MM.1S (cell line): Measurements from ENCODE around the gene PCDH8.

Source experiments
- DNase-seq: peaks from one replicate; pipeline ENCODE4 v3.0.0-alpha.2; 2015
- H2AFZ ChIP-seq: fragments of 300-600 bp; sonication (generic); 2 replicates; pipeline ENCODE4 v1.6.0; 2016; ENCODE audit warnings: antibody characterized with exemption, low read length
- H3F3A ChIP-seq: fragments of 300-600 bp; sonication (generic); 2 replicates; pipeline ENCODE4 v1.6.1; 2016; ENCODE audit warnings: mild to moderate bottlenecking, antibody characterized with exemption, low read length, moderate library complexity, mixed read lengths; ENCODE audit not compliant: insufficient read depth
- H3K27ac ChIP-seq: fragments of 300-600 bp; sonication (generic); 2 replicates; pipeline ENCODE4 v1.5.1; 2016; ENCODE audit warnings: mild to moderate bottlenecking, low read length
- H3K27me3 ChIP-seq: fragments of 300-600 bp; sonication (generic); replicated peaks from 2 replicates; pipeline ENCODE4 v1.6.0; 2016; ENCODE audit warnings: low read length; ENCODE audit not compliant: insufficient read depth
- H3K36me3 ChIP-seq: fragments of 300-600 bp; sonication (generic); replicated peaks from 2 replicates; pipeline ENCODE4 v1.6.1; 2016; ENCODE audit warnings: mild to moderate bottlenecking, low read length, mixed read lengths; ENCODE audit not compliant: insufficient read depth
- H3K4me1 ChIP-seq: fragments of 300-600 bp; sonication (generic); 2 replicates; pipeline ENCODE4 v1.6.1; 2016; ENCODE audit warnings: low read length, mixed read lengths
- H3K4me2 ChIP-seq: fragments of 300-600 bp; sonication (generic); 2 replicates; pipeline ENCODE4 v1.6.0; 2016; ENCODE audit warnings: low read depth, low read length
- H3K4me3 ChIP-seq: fragments of 300-600 bp; sonication (generic); 2 replicates; pipeline ENCODE4 v1.5.1; 2016; ENCODE audit warnings: low read length, mixed read lengths
- H3K79me2 ChIP-seq: fragments of 300-600 bp; sonication (generic); 2 replicates; pipeline ENCODE4 v1.6.1; 2016; ENCODE audit warnings: mixed run types, low read length, mixed read lengths
- H3K9ac ChIP-seq: fragments of 300-600 bp; sonication (generic); 2 replicates; pipeline ENCODE4 v1.6.1; 2016; ENCODE audit warnings: low read length, mixed read lengths
- H3K9me2 ChIP-seq: fragments of 300-600 bp; sonication (generic); replicated peaks from 2 replicates; pipeline ENCODE4 v1.6.1; 2016; ENCODE audit warnings: mild to moderate bottlenecking, low read length, mixed read lengths; ENCODE audit not compliant: insufficient read depth
- H3K9me3 ChIP-seq: fragments of 300-600 bp; sonication (generic); replicated peaks from 2 replicates; pipeline ENCODE4 v1.6.1; 2016; ENCODE audit warnings: mild to moderate bottlenecking, low read length, mixed read lengths; ENCODE audit not compliant: insufficient read depth
- H4K20me1 ChIP-seq: fragments of 300-600 bp; sonication (generic); 2 replicates; pipeline ENCODE4 v1.6.1; 2016; ENCODE audit warnings: mild to moderate bottlenecking, low read length, moderate library complexity, mixed read lengths; ENCODE audit not compliant: insufficient read depth
- CTCF ChIP-seq: fragments of 300-600 bp; sonication (generic); IDR thresholded peaks from 2 replicates; pipeline ENCODE4 v1.5.1; 2016; ENCODE audit warnings: antibody characterized with exemption, low read length, mixed read lengths
- EZH2 ChIP-seq: fragments of 300-600 bp; sonication (generic); optimal IDR thresholded peaks from 2 replicates; pipeline ENCODE3; 2017; ENCODE audit warnings: low read depth, mild to moderate bottlenecking, antibody characterized with exemption, low read length, mixed read lengths
- EZH2phosphoT487 ChIP-seq: fragments of 300-600 bp; sonication (generic); IDR thresholded peaks from 2 replicates; pipeline ENCODE4 v1.6.1; 2018; ENCODE audit warnings: antibody characterized with exemption, low read length

The PCDH8 gene

GRCh38 chr13:52846567-52847321 lies 1.7 kb downstream of the PCDH8 start:
- peaks cover 9% of the 10 kb centered on the region for H3F3A ChIP-seq
- no peak overlapping the region for H3K4me3 ChIP-seq
- H3K9ac ChIP-seq: no peak overlapping the region
- no peak overlapping the region for H3K27ac ChIP-seq
- TF ChIP-seq EZH2phosphoT487 (no peak), EZH2 (no peak), CTCF (no peak)
- no peaks in the 10 kb centered on the region for H3K9me2 ChIP-seq
- no peaks in the 10 kb centered on the region for H3K27me3 ChIP-seq
- H4K20me1 ChIP-seq: no peaks in the 10 kb centered on the region
- H3K79me2 ChIP-seq: no peaks in the 10 kb centered on the region
- H3K9me3 ChIP-seq: no peaks in the 10 kb centered on the region
- no peak overlapping the region for H3K4me2 ChIP-seq
- no peak for DNase-seq
- no peaks in the 10 kb centered on the region for H3K4me1 ChIP-seq
- H3K36me3 ChIP-seq: no peaks in the 10 kb centered on the region
- no peak overlapping the region for H2AFZ ChIP-seq

DNA sequence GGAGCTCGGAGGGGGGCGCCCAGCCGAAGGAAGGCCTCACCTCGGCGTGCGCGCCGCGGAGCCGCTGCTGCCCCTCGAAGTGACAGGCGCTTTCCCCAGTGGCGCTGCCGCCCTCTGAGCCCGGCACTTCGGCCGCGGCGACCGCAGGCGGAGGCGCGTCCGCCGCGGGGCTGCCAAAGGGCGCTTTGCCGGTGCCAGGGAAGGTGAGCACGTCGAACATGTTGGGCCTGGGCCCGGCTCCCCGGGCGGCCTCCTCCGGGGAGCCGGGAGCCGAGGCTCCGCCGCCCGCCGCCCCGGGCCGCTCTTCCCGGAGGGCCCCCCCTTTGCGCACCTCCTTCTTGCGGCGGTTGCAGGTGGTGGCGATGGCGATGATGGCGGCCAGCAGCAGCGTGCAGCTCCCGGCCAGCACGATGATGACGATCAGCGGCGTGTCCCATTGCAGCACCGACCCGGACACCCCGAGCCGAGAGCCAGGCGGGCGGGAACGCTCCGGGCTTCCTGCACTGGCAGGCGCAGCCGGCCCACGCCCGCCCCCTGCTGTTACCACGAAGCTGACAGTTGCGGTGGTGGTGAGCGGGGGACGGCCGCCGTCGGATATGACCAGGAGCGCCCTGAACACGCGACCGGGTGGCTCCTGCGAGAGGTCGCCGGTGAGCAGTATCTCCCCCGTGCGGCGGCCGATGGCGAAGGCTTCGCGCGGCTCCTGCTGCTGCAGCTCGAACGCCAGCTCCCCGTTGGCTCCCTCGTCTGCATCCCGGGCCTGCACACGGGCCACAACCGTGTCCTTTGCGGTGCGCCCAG lies 2.5 kb downstream of the PCDH8 start:
- Histone ChIP-seq H3K27ac (no peak overlapping the region), H3K4me1 (no peaks in the 10 kb centered on the region), H3K9me3 (no peaks in the 10 kb centered on the region), H3K9ac (no peak overlapping the region), H2AFZ (no peak overlapping the region), H3F3A (peaks cover 3% of the 10 kb centered on the region; the same call in 1 of the 2 replicates), H3K9me2 (no peaks in the 10 kb centered on the region), H3K36me3 (no peaks in the 10 kb centered on the region), H3K4me3 (no peak overlapping the region), H3K4me2 (no peak overlapping the region), H3K79me2 (no peaks in the 10 kb centered on the region), H3K27me3 (no peaks in the 10 kb centered on the region), H4K20me1 (no peaks in the 10 kb centered on the region)
- TF ChIP-seq EZH2phosphoT487 (no peak), EZH2 (no peak), CTCF (no peak)
- no peak for DNase-seq

DNA sequence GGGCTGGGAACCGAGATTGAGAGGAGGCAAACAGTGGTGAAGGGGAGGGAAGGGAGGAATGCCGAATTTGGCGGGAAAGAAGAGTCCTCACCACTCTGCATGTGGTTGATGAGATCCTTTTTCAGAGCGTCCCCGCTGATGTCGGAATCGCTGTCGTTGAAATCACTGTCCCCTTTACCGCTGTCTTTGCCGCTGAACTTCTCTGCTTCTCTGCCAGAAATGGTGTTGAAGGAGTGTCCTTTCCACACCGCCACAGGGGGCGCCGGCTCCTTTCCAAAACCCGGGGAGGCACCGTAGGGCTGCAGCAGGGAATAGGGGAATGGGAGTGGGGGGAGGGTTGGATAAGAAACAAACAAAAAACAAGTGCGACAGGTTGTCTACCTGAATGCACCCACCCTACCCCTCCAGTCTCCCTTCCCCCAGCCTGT lies 3.1 kb downstream of the PCDH8 start:
- no peaks in the 10 kb centered on the region for H3K9me3 ChIP-seq
- TF ChIP-seq CTCF: no peak
- TF ChIP-seq EZH2: no peak
- TF ChIP-seq EZH2phosphoT487: no peak
- no peaks in the 10 kb centered on the region for H4K20me1 ChIP-seq
- no peak overlapping the region for H3K27ac ChIP-seq
- no peaks in the 10 kb centered on the region for H3K4me1 ChIP-seq
- no peak overlapping the region for H3K4me2 ChIP-seq
- H3K4me3 ChIP-seq: no peak overlapping the region
- H3K9ac ChIP-seq: no peak overlapping the region
- H3K27me3 ChIP-seq: no peaks in the 10 kb centered on the region
- H3K79me2 ChIP-seq: no peaks in the 10 kb centered on the region
- H3K36me3 ChIP-seq: no peaks in the 10 kb centered on the region
- H3F3A ChIP-seq: no peaks in the 10 kb centered on the region
- H3K9me2 ChIP-seq: no peaks in the 10 kb centered on the region
- H2AFZ ChIP-seq: no peak overlapping the region
- DNase-seq: no peak
